Neural cell (in vitro differentiated cells): Measurements from ENCODE around the gene PHACTR2.

ENCODE experiments used
- CTCF ChIP-seq: fragments of 450-650 bp; IDR thresholded peaks from 2 replicates; pipeline ENCODE4 v1.5.1; 2014; ENCODE audit warnings: antibody characterized with exemption, mild to moderate bottlenecking, moderate library complexity; ENCODE audit not compliant: poor library complexity, severe bottlenecking
- EP300 ChIP-seq: fragments of 450-650 bp; conservative IDR thresholded peaks from 2 replicates; pipeline ENCODE4 v1.6.1; 2014; ENCODE audit warnings: antibody characterized with exemption, mild to moderate bottlenecking, moderate library complexity; ENCODE audit not compliant: poor library complexity, severe bottlenecking
- EZH2 ChIP-seq: fragments of 200-600, 300-800 bp; shearing (Covaris generic), sonication (generic); IDR thresholded peaks from 2 replicates; pipeline ENCODE4 v1.6.1; 2014; ENCODE audit warnings: antibody characterized with exemption, low read length, borderline replicate concordance, mild to moderate bottlenecking; ENCODE audit not compliant: insufficient read depth, poor library complexity, severe bottlenecking
- MXI1 ChIP-seq: fragments of 450-650 bp; conservative IDR thresholded peaks from 2 replicates; pipeline ENCODE4 v1.6.1; 2014; ENCODE audit warnings: antibody characterized with exemption, mild to moderate bottlenecking; ENCODE audit not compliant: poor library complexity, severe bottlenecking
- POLR2AphosphoS5 ChIP-seq: IDR thresholded peaks from 2 replicates; pipeline ENCODE4 v1.6.1; 2012
- RAD21 ChIP-seq: fragments of 450-650 bp; conservative IDR thresholded peaks from 2 replicates; pipeline ENCODE4 v1.6.1; 2014; ENCODE audit warnings: antibody characterized with exemption, mild to moderate bottlenecking, moderate library complexity
- TAF1 ChIP-seq: IDR thresholded peaks from 2 replicates; pipeline ENCODE4 v1.6.1; 2012; ENCODE audit warnings: low read depth

- TF ChIP-seq POLR2AphosphoS5 (no peak), CTCF (no peak), RAD21 (no peak), EZH2 (no peak), TAF1 (no peak), MXI1 (no peak), EP300 (no peak)
Measured at GRCh38 chr6:143752459-143752858, 74.7 kb downstream of the PHACTR2 start.
